ENCODE data around the gene NEUROD2. TPM values are rescaled to one million over a fixed set of nuclear protein-coding genes. Genes with fewer than 3 reads are reported as not detected.

Gene NEUROD2
- total RNA-seq, 6 donors from 2014 or later = not detected

DNA sequence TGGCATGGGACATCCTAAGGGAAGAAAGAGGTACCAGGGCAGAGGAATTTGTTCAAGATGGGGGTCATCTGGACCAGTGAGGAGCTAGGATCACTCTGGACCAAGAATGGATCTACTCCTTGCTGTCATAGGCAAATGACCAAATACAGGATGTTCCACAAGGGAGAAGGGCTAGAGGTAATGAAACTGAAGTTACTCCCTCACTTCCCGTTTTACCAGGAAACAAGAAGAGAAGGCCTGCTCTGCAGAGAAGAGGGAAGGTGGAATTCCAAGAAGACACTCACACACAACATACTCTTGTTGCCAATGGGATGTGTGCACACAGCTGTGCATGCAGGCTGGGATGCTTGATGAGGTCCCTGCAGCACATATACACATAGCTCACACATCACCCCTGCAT is 38.6 kb downstream of the NEUROD2 start:
- DNase-seq (no peak), ATAC-seq (ENCODE audit: low FRiP score in 2 of 2) (no peak)
- Histone ChIP-seq H3K36me3 (peaks cover 0 to 48% (median 28%) of the 10 kb centered on the region in 4 donors), H3K9me3 (no peaks in the 10 kb centered on the region), H3K4me1 (peaks cover 4 to 24% (median 8%) of the 10 kb centered on the region in 4 donors), H3K4me3 (no peak overlapping the region), H3K27ac (no peak overlapping the region), H3K27me3 (no peaks in the 10 kb centered on the region)
- WGBS, 2 donors = 31 to 59% methylated on average over 1 of the region's 1 CpG
- TF ChIP-seq, protein P1, sequence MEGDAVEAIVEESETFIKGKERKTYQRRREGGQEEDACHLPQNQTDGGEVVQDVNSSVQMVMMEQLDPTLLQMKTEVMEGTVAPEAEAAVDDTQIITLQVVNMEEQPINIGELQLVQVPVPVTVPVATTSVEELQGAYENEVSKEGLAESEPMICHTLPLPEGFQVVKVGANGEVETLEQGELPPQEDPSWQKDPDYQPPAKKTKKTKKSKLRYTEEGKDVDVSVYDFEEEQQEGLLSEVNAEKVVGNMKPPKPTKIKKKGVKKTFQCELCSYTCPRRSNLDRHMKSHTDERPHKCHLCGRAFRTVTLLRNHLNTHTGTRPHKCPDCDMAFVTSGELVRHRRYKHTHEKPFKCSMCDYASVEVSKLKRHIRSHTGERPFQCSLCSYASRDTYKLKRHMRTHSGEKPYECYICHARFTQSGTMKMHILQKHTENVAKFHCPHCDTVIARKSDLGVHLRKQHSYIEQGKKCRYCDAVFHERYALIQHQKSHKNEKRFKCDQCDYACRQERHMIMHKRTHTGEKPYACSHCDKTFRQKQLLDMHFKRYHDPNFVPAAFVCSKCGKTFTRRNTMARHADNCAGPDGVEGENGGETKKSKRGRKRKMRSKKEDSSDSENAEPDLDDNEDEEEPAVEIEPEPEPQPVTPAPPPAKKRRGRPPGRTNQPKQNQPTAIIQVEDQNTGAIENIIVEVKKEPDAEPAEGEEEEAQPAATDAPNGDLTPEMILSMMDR (IDR thresholded peaks at IDR 0.05) = no peak

GRCh38 chr17:39568702-39569101 is 39.0 kb downstream of the NEUROD2 start:
- 88% methylated on average over 8 to 9 of the region's 9 CpGs for WGBS, 2 donors
- DNase-seq = no peak
- Histone ChIP-seq H3K36me3 (peaks cover 0 to 48% (median 28%) of the 10 kb centered on the region in 4 donors), H3K27ac (no peak overlapping the region), H3K4me1 (peaks cover under 1 to 20% (median 6%) of the 10 kb centered on the region in 4 donors), H3K9me3 (no peaks in the 10 kb centered on the region), H3K27me3 (no peaks in the 10 kb centered on the region), H3K4me3 (no peak overlapping the region)
- no peak for ATAC-seq (ENCODE audit: low FRiP score in 2 of 2)
- TF ChIP-seq, protein P1 (IDR thresholded peaks at IDR 0.05) = no peak
- no peak for TF ChIP-seq POLR2A (IDR thresholded peaks at IDR 0.05)
- no peak for TF ChIP-seq EP300 (IDR thresholded peaks at IDR 0.05)
- no peak for TF ChIP-seq POLR2AphosphoS5 (IDR thresholded peaks at IDR 0.05)

- 85 to 89% methylated on average over 11 of the region's 11 CpGs for WGBS, 2 donors
- Histone ChIP-seq H3K9me3 (no peaks in the 10 kb centered on the region), H3K27ac (no peak overlapping the region), H3K27me3 (no peaks in the 10 kb centered on the region), H3K4me1 (peaks cover 0 to 4% (median 0%) of the 10 kb centered on the region in 4 donors), H3K4me3 (no peak overlapping the region), H3K36me3 (peaks cover 0 to 50% (median 30%) of the 10 kb centered on the region in 4 donors)
- ATAC-seq (ENCODE audit: low FRiP score in 2 of 2) (no peak), DNase-seq (no peak)
- TF ChIP-seq EP300 (IDR thresholded peaks at IDR 0.05) (no peak), POLR2AphosphoS5 (IDR thresholded peaks at IDR 0.05) (no peak), POLR2A (IDR thresholded peaks at IDR 0.05) (no peak)
- TF ChIP-seq, protein P1 (IDR thresholded peaks at IDR 0.05) = no peak
These were observed 41.4 kb downstream of the NEUROD2 start for GRCh38 chr17:39566094-39566850.

GRCh38 chr17:39564211-39564848 is 43.4 kb downstream of the NEUROD2 start:
- Histone ChIP-seq H3K4me1 (peaks cover 0 to 2% (median 0%) of the 10 kb centered on the region in 4 donors), H3K27me3 (no peaks in the 10 kb centered on the region), H3K36me3 (peaks cover 0 to 55% (median 31%) of the 10 kb centered on the region in 4 donors), H3K27ac (no peak overlapping the region), H3K4me3 (no peak overlapping the region), H3K9me3 (no peaks in the 10 kb centered on the region)
- WGBS, 2 donors = 80 to 87% methylated on average over 4 of the region's 4 CpGs
- ATAC-seq (ENCODE audit: low FRiP score in 2 of 2) (peak in 1 of 2 donors; percentile 19), DNase-seq (no peak)
- TF ChIP-seq, protein P1 (IDR thresholded peaks at IDR 0.05) = no peak
- TF ChIP-seq EP300 (IDR thresholded peaks at IDR 0.05) = no peak
- TF ChIP-seq POLR2A (IDR thresholded peaks at IDR 0.05) = no peak
- no peak for TF ChIP-seq POLR2AphosphoS5 (IDR thresholded peaks at IDR 0.05)
